ENCODE data around the gene ABCC11. TPM values are rescaled to one million over a fixed set of nuclear protein-coding genes. Genes with fewer than 3 reads are reported as not detected.

ABCC11 gene
- total and polyA plus RNA-seq, 2 of the 13 experiments (the other 11 are each of a cell fraction or from before 2014, with no cell fraction given): 1.0 to 1.4 TPM

- TF ChIP-seq ZNF574 (CRISPR knock-in tag; IDR thresholded peaks at IDR 0.05) (no peak), MAFF (IDR thresholded peaks at IDR 0.05; ENCODE audit: low read depth, low read length) (0 out of 2 replicates have a peak, but pooled peaks have one; percentile 13), MAFK (conservative IDR thresholded peaks at IDR 0.05 in 1 of 2, IDR thresholded peaks at IDR 0.05 in 1 of 2; ENCODE audit: low read length in 2 of 2) (0 out of 4 replicates have a peak, but pooled peaks of 1 of the 2 experiments have one; percentile 19), ZNF549 (CRISPR knock-in tag; IDR thresholded peaks at IDR 0.05) (no peak), ATM (IDR thresholded peaks at IDR 0.05; ENCODE audit: borderline replicate concordance) (no peak), ARID5B (CRISPR knock-in tag; IDR thresholded peaks at IDR 0.05) (no peak), ZXDC (CRISPR knock-in tag; IDR thresholded peaks at IDR 0.05) (no peak)
Measured at GRCh38 chr16:48284772-48285409, 37.6 kb upstream of the ABCC11 start (continued).

Measured in HepG2 (cell line).